SK-N-SH (cell line): Measurements from ENCODE around the gene RPA1. TPM values are rescaled to one million over a fixed set of nuclear protein-coding genes. Genes with fewer than 3 reads are reported as not detected.
A peak's percentile ranks its signal among the peaks of the same experiment; 100 is the strongest.

ENCODE experiments used
- CTCF ChIA-PET: fragments of 300-600, 350-600 bp; formaldehyde crosslinking; extraction: SDS; loops from one replicate; lab custom pipeline; 2021; lab: Yijun Ruan, JAX
- POLR2A ChIA-PET: fragments of 350-600 bp; sonication (Branson Sonifier 250); formaldehyde crosslinking; extraction: SDS; loops from one replicate; lab custom pipeline; 2020; ENCODE audit warnings: antibody characterized with exemption, inconsistent platforms; lab: Yijun Ruan, JAX
- DNase-seq: peaks from one replicate; pipeline ENCODE4 v3.0.0; 2012
- H2AFZ ChIP-seq: fragments of 200-600 bp; sonication (generic); 2 replicates; pipeline ENCODE4 v1.8.1; 2016; ENCODE audit warnings: antibody characterized with exemption, mild to moderate bottlenecking, low read depth
- H3F3A ChIP-seq: fragments of 200-600 bp; sonication (generic); replicated peaks from 2 replicates; pipeline ENCODE3; 2016; ENCODE audit warnings: antibody characterized with exemption, mild to moderate bottlenecking; ENCODE audit not compliant: insufficient read depth
- H3K27ac ChIP-seq, 2 experiments: fragments of 200-500 bp in 1 of 2; fragments of 200-600 bp in 1 of 2; sonication (Bioruptor generic) in 1 of 2; sonication (generic), shearing (Covaris generic) in 1 of 2; 2 replicates each; pipeline versions ENCODE4 v1.5.1 to v1.6.1; 2014 to 2016; ENCODE audit warnings: low read depth in 2 of 2, inconsistent platforms in 1 of 2, low read length in 1 of 2, mild to moderate bottlenecking in 1 of 2, mixed read lengths in 1 of 2
- H3K27me3 ChIP-seq: fragments of 200-600 bp; sonication (generic), shearing (Covaris generic); 2 replicates; pipeline ENCODE4 v1.6.1; 2016; ENCODE audit warnings: mixed run types; ENCODE audit not compliant: insufficient read depth
- H3K36me3 ChIP-seq, 2 experiments: fragments of 200-500 bp in 1 of 2; fragments of 200-600 bp in 1 of 2; sonication (Bioruptor generic) in 1 of 2; sonication (generic) in 1 of 2; replicated peaks in 1 of 2; 2 replicates each; pipeline versions ENCODE3 to v1.5.1; 2014 to 2016; ENCODE audit warnings: low read length in 1 of 2, mild to moderate bottlenecking in 1 of 2; ENCODE audit not compliant: insufficient read depth in 2 of 2, control insufficient read depth in 1 of 2
- H3K4me1 ChIP-seq, 2 experiments: fragments of 200-500 bp in 1 of 2; fragments of 200-600 bp in 1 of 2; sonication (Bioruptor generic) in 1 of 2; sonication (generic), shearing (Covaris generic) in 1 of 2; 2 replicates each; pipeline versions ENCODE4 v1.5.1 to v1.6.1; 2014 to 2016; ENCODE audit warnings: low read depth in 1 of 2, low read length in 1 of 2, mixed run types in 1 of 2; ENCODE audit not compliant: insufficient read depth in 2 of 2, control insufficient read depth in 1 of 2
- H3K4me2 ChIP-seq: fragments of 200-600 bp; sonication (generic), shearing (Covaris generic); 2 replicates; pipeline ENCODE4 v1.6.1; 2017; ENCODE audit warnings: mixed run types
- H3K4me3 ChIP-seq, 2 experiments: fragments of 200-500 bp in 1 of 2; fragments of 200-600 bp in 1 of 2; sonication (Bioruptor generic) in 1 of 2; sonication (generic), shearing (Covaris generic) in 1 of 2; 2 replicates each; pipeline versions ENCODE4 v1.5.1 to v1.8.1; 2014 to 2016; ENCODE audit warnings: low read depth in 2 of 2, inconsistent platforms in 1 of 2, low read length in 1 of 2, mild to moderate bottlenecking in 1 of 2, mixed read lengths in 1 of 2, moderate library complexity in 1 of 2
- H3K79me2 ChIP-seq: fragments of 200-600 bp; sonication (generic); 2 replicates; pipeline ENCODE4 v1.8.1; 2017; ENCODE audit warnings: mild to moderate bottlenecking; ENCODE audit not compliant: insufficient read depth
- H3K9ac ChIP-seq: fragments of 200-600 bp; sonication (generic); 2 replicates; pipeline ENCODE4 v1.6.1; 2017; ENCODE audit warnings: mixed run types
- H3K9me2 ChIP-seq: fragments of 200-600 bp; sonication (generic); 2 replicates; pipeline ENCODE4 v1.6.1; 2017; ENCODE audit warnings: mixed run types
- H3K9me3 ChIP-seq: fragments of 200-600 bp; sonication (generic); 2 replicates; pipeline ENCODE4 v1.6.1; 2017; ENCODE audit warnings: mixed run types, mild to moderate bottlenecking, moderate library complexity
- H4K20me1 ChIP-seq: fragments of 200-600 bp; sonication (generic); 2 replicates; pipeline ENCODE4 v1.6.1; 2017; ENCODE audit warnings: mild to moderate bottlenecking, mixed run types; ENCODE audit not compliant: insufficient read depth
- CHD2 ChIP-seq: fragments of 150-350 bp; IDR thresholded peaks from 2 replicates; pipeline ENCODE4 v1.6.1; 2018; ENCODE audit warnings: low read length; ENCODE audit not compliant: partially characterized antibody
- EP300 ChIP-seq, 2 experiments: IDR thresholded peaks; 2 replicates each; pipeline versions ENCODE4 v1.4.0 to v1.6.1; 2012; ENCODE audit warnings: borderline replicate concordance in 1 of 2, low read depth in 1 of 2, low read length in 1 of 2
- EZH2phosphoT487 ChIP-seq: fragments of 200-600 bp; sonication (generic); IDR thresholded peaks from 2 replicates; pipeline ENCODE4 v1.6.1; 2017; ENCODE audit warnings: low read depth, mixed run types, mild to moderate bottlenecking, antibody characterized with exemption, moderate library complexity, borderline replicate concordance
- FOSL2 ChIP-seq: IDR thresholded peaks from 2 replicates; pipeline ENCODE4 v1.4.0; 2012; ENCODE audit warnings: low read depth, mild to moderate bottlenecking, moderate library complexity, borderline replicate concordance
- GABPA ChIP-seq: IDR thresholded peaks from 2 replicates; pipeline ENCODE4 v1.4.0; 2012; ENCODE audit warnings: low read depth, mild to moderate bottlenecking
- JUND ChIP-seq: IDR thresholded peaks from 2 replicates; pipeline ENCODE4 v1.4.0; 2012
- MAX ChIP-seq: IDR thresholded peaks from 2 replicates; pipeline ENCODE4 v1.4.0; 2012; ENCODE audit warnings: low read depth
- MEF2A ChIP-seq: IDR thresholded peaks from 2 replicates; pipeline ENCODE4 v1.4.0; 2012; ENCODE audit warnings: low read depth, borderline replicate concordance
- MXI1 ChIP-seq: IDR thresholded peaks from 2 replicates; pipeline ENCODE4 v1.6.1; 2012; ENCODE audit warnings: mild to moderate bottlenecking, low read depth, low read length, improper control_type of control experiment
- NRF1 ChIP-seq: IDR thresholded peaks from 2 replicates; pipeline ENCODE4 v1.6.1; 2012; ENCODE audit warnings: low read depth, mild to moderate bottlenecking, low read length
- POLR2AphosphoS5 ChIP-seq: IDR thresholded peaks from 2 replicates; pipeline ENCODE4 v1.6.1; 2012; ENCODE audit warnings: low read depth, low read length
- RCOR1 ChIP-seq: fragments of 150-350 bp; IDR thresholded peaks from 2 replicates; pipeline ENCODE4 v1.6.1; 2017; ENCODE audit warnings: antibody characterized with exemption, low read length
- RFX5 ChIP-seq: IDR thresholded peaks from 2 replicates; pipeline ENCODE4 v1.6.1; 2012; ENCODE audit warnings: mild to moderate bottlenecking, improper control_type of control experiment, low read length
- SIN3A ChIP-seq: IDR thresholded peaks from 2 replicates; pipeline ENCODE4 v1.6.1; 2012; ENCODE audit warnings: low read depth, mild to moderate bottlenecking, low read length, moderate library complexity, borderline replicate concordance
- SMC3 ChIP-seq: IDR thresholded peaks from 2 replicates; pipeline ENCODE4 v1.6.1; 2012; ENCODE audit warnings: low read depth, low read length, improper control_type of control experiment
- TAF1 ChIP-seq: IDR thresholded peaks from 2 replicates; pipeline ENCODE4 v1.6.1; 2012; ENCODE audit warnings: low read depth, mild to moderate bottlenecking, low read length, moderate library complexity, borderline replicate concordance
- TCF12 ChIP-seq: IDR thresholded peaks from 2 replicates; pipeline ENCODE4 v1.4.0; 2012
- TEAD4 ChIP-seq: IDR thresholded peaks from 2 replicates; pipeline ENCODE4 v1.4.0; 2012; ENCODE audit warnings: mild to moderate bottlenecking, borderline replicate concordance; ENCODE audit not compliant: insufficient read depth
- USF1 ChIP-seq: IDR thresholded peaks from 2 replicates; pipeline ENCODE4 v1.4.0; 2012; ENCODE audit warnings: low read depth, borderline replicate concordance
- YY1 ChIP-seq: IDR thresholded peaks from 2 replicates; pipeline ENCODE4 v1.4.0; 2012; ENCODE audit warnings: low read depth, mild to moderate bottlenecking
- WGBS: methylation state at CpG from one replicate; pipeline ENCODE4 v1.1.6; 2017; ENCODE audit warnings: low lambda C conversion rate; 5-methylcytosine and 5-hydroxymethylcytosine counted together
- polyA plus RNA-seq, 3 experiments: library from polyadenylated mRNA; depleted of rRNA; stranded (reverse); fragments of >200 nt; gene quantifications; 2 replicates each; pipeline ENCODE4 v1.2.3, GENCODE V29; 2012
- TF ChIP-seq, protein P1 (sequence below): IDR thresholded peaks from 2 replicates; pipeline ENCODE4 v1.6.1; 2012; ENCODE audit warnings: mild to moderate bottlenecking, low read depth, low read length, moderate library complexity

RPA1 gene
- 47.2 and 53.7 TPM in 2 replicates for polyA plus RNA-seq (2012; rRNA removed)
- polyA plus RNA-seq (2012; cell fraction: cytosol; rRNA removed) = 48.7 and 51.8 TPM in 2 replicates
- polyA plus RNA-seq (2012; cell fraction: nucleus; rRNA removed) = 54.9 and 57.1 TPM in 2 replicates

DNA sequence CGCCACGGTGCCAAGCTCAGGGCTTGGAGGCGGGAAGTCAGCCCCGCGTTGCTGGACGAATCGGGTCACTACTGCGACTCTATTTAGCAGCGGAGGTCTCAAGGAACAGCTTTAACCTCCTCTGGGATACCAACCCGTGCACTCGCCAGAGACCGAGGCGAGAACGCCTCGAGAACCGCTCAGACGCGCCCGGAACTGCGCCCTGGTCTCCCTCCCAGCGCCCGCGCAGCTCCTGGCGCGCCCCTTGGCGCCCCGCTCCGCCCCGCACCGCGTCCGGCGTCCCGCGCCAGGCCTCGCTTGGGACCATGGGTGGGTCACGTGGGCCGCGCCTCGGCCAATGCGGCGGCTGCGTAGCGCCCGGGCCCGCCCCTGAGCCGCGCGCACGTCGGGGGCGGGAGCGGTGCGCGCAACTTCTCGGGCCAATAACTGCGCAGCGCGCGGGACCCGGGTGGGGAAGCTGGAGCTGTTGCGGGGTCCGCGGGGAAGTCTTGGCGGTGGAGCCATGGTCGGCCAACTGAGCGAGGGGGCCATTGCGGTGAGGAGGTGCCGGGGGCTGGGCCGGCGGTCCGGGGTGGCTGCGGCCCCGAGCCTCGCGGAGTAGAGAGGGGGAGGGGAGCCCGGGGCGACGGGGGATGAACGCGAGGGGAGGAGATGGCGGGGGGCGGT lies at the start of gene RPA1, which contains the start of gene SMYD4:
RPA1 (plus strand) TSS at position 414 of the 666 bp plus-strand sequence; CDS start at position 503, 89 bp downstream.
SMYD4 (minus strand) TSS at position 311 of the 666 bp plus-strand sequence. CDS start 1,908 bp downstream, outside the sequence.
- Histone ChIP-seq H2AFZ (peak within 1 kb of the TSS; percentile 83), H3K9ac (peak within 1 kb of the TSS; percentile 59), H3K9me2 (no peaks in the 10 kb centered on the region), H3K36me3 (peaks cover 5 to 17% of the 10 kb centered on the region in 2 experiments), H4K20me1 (no peaks in the 10 kb centered on the region), H3F3A (no peaks in the 10 kb centered on the region), H3K9me3 (no peaks in the 10 kb centered on the region), H3K4me3 (peak within 1 kb of the TSS; percentile 61 to 71), H3K27me3 (no peaks in the 10 kb centered on the region), H3K4me1 (peaks cover 0 to 4% of the 10 kb centered on the region in 2 experiments; a peak in 1 of 4 replicates), H3K4me2 (peak within 1 kb of the TSS; percentile 90), H3K27ac (peak within 1 kb of the TSS; percentile 47 to 55; a peak in 2 of 4 replicates), H3K79me2 (peaks cover 69% of the 10 kb centered on the region)
- 1% methylated on average over 15 of the region's 83 CpGs for WGBS
- peak; percentile 99 for DNase-seq
- ChIA-PET CTCF (interaction anchor here (0.8 kb wide), 1 partner anchor 109 kb away, joined by 7 read pairs; no protein-coding TSS in a partner anchor), POLR2A (interaction anchor here (0.5 to 1.4 kb wide), 7 partner anchors 20 to 763 kb away, joined by 3 to 6 read pairs (median 4); no protein-coding TSS in a partner anchor)
- TF ChIP-seq SIN3A = peak; percentile 29; the same call in 1 of the 2 replicates
- peak; percentile 82; the same call in 1 of the 2 replicates for TF ChIP-seq MXI1
- peak; percentile 96 for TF ChIP-seq USF1
- TF ChIP-seq RFX5 = peak; percentile 66; the same call in 1 of the 2 replicates
- TF ChIP-seq TCF12 = no peak
- no peak for TF ChIP-seq TEAD4
- TF ChIP-seq NRF1 = peak; percentile 80
- peak; percentile 38 for TF ChIP-seq MAX
- peak; percentile 39; the same call in 1 of the 2 replicates for TF ChIP-seq TAF1
- TF ChIP-seq EZH2phosphoT487 = no peak
- TF ChIP-seq EP300 (IDR thresholded peaks at IDR 0.05; ENCODE audit: borderline replicate concordance in 1 of 2, low read depth in 1 of 2, low read length in 1 of 2) = no peak; a peak in 1 of 4 replicates
- peak; percentile 80 for TF ChIP-seq POLR2AphosphoS5

DNA sequence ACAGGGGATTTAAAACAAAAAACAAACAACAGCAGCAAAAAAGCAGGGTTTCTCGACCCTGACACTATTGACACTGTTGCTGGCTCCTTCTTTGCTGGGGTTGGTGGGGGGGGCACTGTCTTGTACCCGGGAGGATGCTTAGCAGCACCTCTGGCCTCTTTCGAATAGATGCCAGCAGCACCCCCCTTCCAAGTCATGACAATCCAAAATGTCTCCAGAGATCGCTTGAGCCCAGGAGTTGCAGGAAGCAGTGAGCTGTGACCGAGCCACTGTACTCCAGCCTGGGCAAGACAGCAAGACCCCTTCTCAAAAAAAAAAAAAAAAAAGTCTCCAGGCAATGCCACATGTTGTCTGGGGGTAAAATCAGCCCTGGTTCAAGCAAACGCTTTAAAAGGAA lies 47.6 kb upstream of the RPA1 start:
- Histone ChIP-seq H3K9me3 (no peaks in the 10 kb centered on the region), H2AFZ (no peak overlapping the region), H3K4me3 (no peak overlapping the region), H3K27me3 (no peaks in the 10 kb centered on the region), H3F3A (peaks cover 30% of the 10 kb centered on the region), H3K27ac (no peak overlapping the region), H3K4me1 (peaks cover 9 to 21% of the 10 kb centered on the region in 2 experiments; a peak in 3 of 4 replicates), H3K79me2 (0 out of 2 replicates have a peak, but pooled peaks cover 9% of the 10 kb centered on the region), H3K36me3 (peaks cover 19 to 35% of the 10 kb centered on the region in 2 experiments), H3K4me2 (no peak overlapping the region), H3K9me2 (no peaks in the 10 kb centered on the region), H4K20me1 (no peaks in the 10 kb centered on the region), H3K9ac (no peak overlapping the region)
- DNase-seq = no peak
- ChIA-PET POLR2A (no interaction called here), CTCF (interaction anchor here (1.2 to 7.9 kb wide), 3 partner anchors 64 to 116 kb away, joined by 4 to 112 read pairs (median 4); no protein-coding TSS in a partner anchor)
- 85% methylated on average over 5 of the region's 6 CpGs for WGBS
- TF ChIP-seq SMC3 (no peak), GABPA (no peak), MEF2A (no peak), FOSL2 (no peak), JUND (no peak), NRF1 (no peak), SIN3A (no peak), RCOR1 (no peak), CHD2 (no peak), YY1 (no peak), POLR2AphosphoS5 (no peak), MAX (no peak), RFX5 (no peak), EZH2phosphoT487 (no peak)
- TF ChIP-seq, protein P1, sequence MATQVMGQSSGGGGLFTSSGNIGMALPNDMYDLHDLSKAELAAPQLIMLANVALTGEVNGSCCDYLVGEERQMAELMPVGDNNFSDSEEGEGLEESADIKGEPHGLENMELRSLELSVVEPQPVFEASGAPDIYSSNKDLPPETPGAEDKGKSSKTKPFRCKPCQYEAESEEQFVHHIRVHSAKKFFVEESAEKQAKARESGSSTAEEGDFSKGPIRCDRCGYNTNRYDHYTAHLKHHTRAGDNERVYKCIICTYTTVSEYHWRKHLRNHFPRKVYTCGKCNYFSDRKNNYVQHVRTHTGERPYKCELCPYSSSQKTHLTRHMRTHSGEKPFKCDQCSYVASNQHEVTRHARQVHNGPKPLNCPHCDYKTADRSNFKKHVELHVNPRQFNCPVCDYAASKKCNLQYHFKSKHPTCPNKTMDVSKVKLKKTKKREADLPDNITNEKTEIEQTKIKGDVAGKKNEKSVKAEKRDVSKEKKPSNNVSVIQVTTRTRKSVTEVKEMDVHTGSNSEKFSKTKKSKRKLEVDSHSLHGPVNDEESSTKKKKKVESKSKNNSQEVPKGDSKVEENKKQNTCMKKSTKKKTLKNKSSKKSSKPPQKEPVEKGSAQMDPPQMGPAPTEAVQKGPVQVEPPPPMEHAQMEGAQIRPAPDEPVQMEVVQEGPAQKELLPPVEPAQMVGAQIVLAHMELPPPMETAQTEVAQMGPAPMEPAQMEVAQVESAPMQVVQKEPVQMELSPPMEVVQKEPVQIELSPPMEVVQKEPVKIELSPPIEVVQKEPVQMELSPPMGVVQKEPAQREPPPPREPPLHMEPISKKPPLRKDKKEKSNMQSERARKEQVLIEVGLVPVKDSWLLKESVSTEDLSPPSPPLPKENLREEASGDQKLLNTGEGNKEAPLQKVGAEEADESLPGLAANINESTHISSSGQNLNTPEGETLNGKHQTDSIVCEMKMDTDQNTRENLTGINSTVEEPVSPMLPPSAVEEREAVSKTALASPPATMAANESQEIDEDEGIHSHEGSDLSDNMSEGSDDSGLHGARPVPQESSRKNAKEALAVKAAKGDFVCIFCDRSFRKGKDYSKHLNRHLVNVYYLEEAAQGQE = no peak
